K562 (cell line): Measurements from ENCODE around the gene SLC5A3. TPM values are rescaled to one million over a fixed set of nuclear protein-coding genes. Genes with fewer than 3 reads are reported as not detected.
A peak's percentile ranks its signal among the peaks of the same experiment; 100 is the strongest.

Experiments
- FOXP1 ChIP-seq: sonication (generic); formaldehyde crosslinking; IDR thresholded peaks from 2 replicates; pipeline ENCODE4 v1.8.0; 2022; ENCODE audit warnings: mild to moderate bottlenecking, missing genetic modification reagents
- MTA3 ChIP-seq: fragments of 450-650 bp; formaldehyde crosslinking; IDR thresholded peaks from 2 replicates; pipeline ENCODE4 v1.6.1; 2017; ENCODE audit warnings: mild to moderate bottlenecking, borderline replicate concordance
- NFE2 ChIP-seq: IDR thresholded peaks from 2 replicates; pipeline ENCODE4 v1.6.1; 2014; ENCODE audit warnings: antibody characterized with exemption, low read depth
- PPARD ChIP-seq: fragments of 250-450 bp; sonication (Bioruptor Pico); IDR thresholded peaks from 2 replicates; pipeline ENCODE4 v1.8.0; 2022; ENCODE audit warnings: inconsistent platforms, mild to moderate bottlenecking, moderate library complexity
- SAP30 ChIP-seq: fragments of 200-600 bp; sonication (generic); IDR thresholded peaks from 2 replicates; pipeline ENCODE4 v1.6.1; 2012; ENCODE audit warnings: borderline replicate concordance, low read depth, mild to moderate bottlenecking, moderate library complexity, low read length, control low read depth, inconsistent platforms; ENCODE audit not compliant: insufficient read depth, poor library complexity, severe bottlenecking
- TAL1 ChIP-seq: fragments of 450-650 bp; IDR thresholded peaks from 2 replicates; pipeline ENCODE4 v1.6.1; 2016; ENCODE audit warnings: mild to moderate bottlenecking
- ZNF212 ChIP-seq: fragments of 450-650 bp; formaldehyde crosslinking; IDR thresholded peaks from 2 replicates; pipeline ENCODE4 v1.4.0; 2020; ENCODE audit warnings: mild to moderate bottlenecking
- polyA plus RNA-seq, 8 experiments: library from polyadenylated mRNA; depleted of rRNA in 4 of 8; stranded (reverse) in 5 of 8; unstranded in 3 of 8; fragments of >200 nt; fragmentation: Nextera tagmentation in 2 of 8; fragmentation: Illumina TruSeq in 1 of 8; extraction: Ambion mirVana in 2 of 8; extraction: Trizol in 1 of 8; gene quantifications; 2 replicates each; pipeline versions ENCODE4 v1.2.1 to v1.2.3, GENCODE V29; 2011 to 2014; ENCODE audit warnings: inconsistent platforms in 1 of 8, missing spikeins in 1 of 8
- total RNA-seq, 7 experiments: library from RNA; depleted of rRNA in 6 of 7; stranded (reverse); fragments of >200 nt in 6 of 7; fragmentation: Illumina TruSeq in 2 of 7; extraction: Trizol in 2 of 7; gene quantifications; 2 replicates each; pipeline versions ENCODE4 v1.2.1 to v1.2.3, GENCODE V29; 2011 to 2021; ENCODE audit warnings: low replicate concordance in 1 of 7
- TF ChIP-seq, protein P1 (sequence below): fragments of 250-450 bp; sonication (Bioruptor Pico); IDR thresholded peaks from 2 replicates; pipeline ENCODE4 v1.9.0; 2021; ENCODE audit warnings: mild to moderate bottlenecking, inconsistent platforms

The SLC5A3 gene
- total and polyA plus RNA-seq, 9 of the 15 experiments (the other 6 are each of a cell fraction or from before 2014, with no cell fraction given) = 2.9 to 20.6 (median 9.0) TPM

GRCh38 chr21:34072145-34073031 lies 990 bp upstream of the SLC5A3 start (continued):
- TF ChIP-seq ZNF212 (CRISPR knock-in tag) = no peak
- no peak for TF ChIP-seq SAP30
- no peak for TF ChIP-seq PPARD (CRISPR knock-in tag)
- no peak for TF ChIP-seq TAL1
- 0 out of 2 replicates have a peak, but pooled peaks have one; percentile 14 for TF ChIP-seq MTA3
- TF ChIP-seq NFE2 = no peak
- peak; percentile 37; the same call in 1 of the 2 replicates for TF ChIP-seq FOXP1
- TF ChIP-seq, protein P1, sequence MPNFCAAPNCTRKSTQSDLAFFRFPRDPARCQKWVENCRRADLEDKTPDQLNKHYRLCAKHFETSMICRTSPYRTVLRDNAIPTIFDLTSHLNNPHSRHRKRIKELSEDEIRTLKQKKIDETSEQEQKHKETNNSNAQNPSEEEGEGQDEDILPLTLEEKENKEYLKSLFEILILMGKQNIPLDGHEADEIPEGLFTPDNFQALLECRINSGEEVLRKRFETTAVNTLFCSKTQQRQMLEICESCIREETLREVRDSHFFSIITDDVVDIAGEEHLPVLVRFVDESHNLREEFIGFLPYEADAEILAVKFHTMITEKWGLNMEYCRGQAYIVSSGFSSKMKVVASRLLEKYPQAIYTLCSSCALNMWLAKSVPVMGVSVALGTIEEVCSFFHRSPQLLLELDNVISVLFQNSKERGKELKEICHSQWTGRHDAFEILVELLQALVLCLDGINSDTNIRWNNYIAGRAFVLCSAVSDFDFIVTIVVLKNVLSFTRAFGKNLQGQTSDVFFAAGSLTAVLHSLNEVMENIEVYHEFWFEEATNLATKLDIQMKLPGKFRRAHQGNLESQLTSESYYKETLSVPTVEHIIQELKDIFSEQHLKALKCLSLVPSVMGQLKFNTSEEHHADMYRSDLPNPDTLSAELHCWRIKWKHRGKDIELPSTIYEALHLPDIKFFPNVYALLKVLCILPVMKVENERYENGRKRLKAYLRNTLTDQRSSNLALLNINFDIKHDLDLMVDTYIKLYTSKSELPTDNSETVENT (CRISPR knock-in tag) = peak; percentile 6; the same call in 1 of the 2 replicates
